Activated CD4-positive, alpha-beta T cell treated with anti-CD3 and anti-CD28 coated beads for 24 hours (primary cell): ENCODE measurements around the gene ATP1B1.
"Not testable (repeated sequence)": the region's sequence is repeated elsewhere in the genome, so short reads cannot be mapped to it uniquely, and the experiment has no call there.

ENCODE experiments used
- DNase-seq, 2 donors: peaks; one replicate each; pipeline ENCODE4 v3.0.0-alpha.2; 2020; ENCODE audit warnings: low read depth in 2 of 2

The ATP1B1 gene

GRCh38 chr1:169142129-169142528, 35.6 kb downstream of the ATP1B1 start:
- no peak for DNase-seq

GRCh38 chr1:169143346-169143745, 36.9 kb downstream of the ATP1B1 start:
- no peak for DNase-seq

DNA sequence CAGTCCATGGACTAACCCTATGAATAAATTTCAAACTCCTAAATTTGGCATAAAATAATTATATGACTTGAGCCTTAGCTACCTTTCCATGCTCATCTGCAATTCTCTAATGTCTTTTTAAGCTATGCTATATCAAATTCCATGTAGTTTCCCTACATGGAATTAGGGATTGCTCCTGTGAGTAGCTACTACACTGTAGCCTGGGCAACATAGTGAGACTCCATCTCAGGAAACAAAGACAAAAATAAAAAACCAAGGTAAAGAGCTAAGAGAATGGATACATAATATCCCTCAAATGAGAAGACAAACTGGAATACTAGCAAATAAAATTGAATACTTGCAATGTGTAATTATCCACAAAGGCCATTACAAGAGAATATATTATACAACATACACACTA, 37.5 kb downstream of the ATP1B1 start:
- no peak for DNase-seq

GRCh38 chr1:169144941-169145626, 38.6 kb downstream of the ATP1B1 start:
- DNase-seq = no peak

GRCh38 chr1:169146576-169147214, 40.2 kb downstream of the ATP1B1 start:
- no peak for DNase-seq

DNA sequence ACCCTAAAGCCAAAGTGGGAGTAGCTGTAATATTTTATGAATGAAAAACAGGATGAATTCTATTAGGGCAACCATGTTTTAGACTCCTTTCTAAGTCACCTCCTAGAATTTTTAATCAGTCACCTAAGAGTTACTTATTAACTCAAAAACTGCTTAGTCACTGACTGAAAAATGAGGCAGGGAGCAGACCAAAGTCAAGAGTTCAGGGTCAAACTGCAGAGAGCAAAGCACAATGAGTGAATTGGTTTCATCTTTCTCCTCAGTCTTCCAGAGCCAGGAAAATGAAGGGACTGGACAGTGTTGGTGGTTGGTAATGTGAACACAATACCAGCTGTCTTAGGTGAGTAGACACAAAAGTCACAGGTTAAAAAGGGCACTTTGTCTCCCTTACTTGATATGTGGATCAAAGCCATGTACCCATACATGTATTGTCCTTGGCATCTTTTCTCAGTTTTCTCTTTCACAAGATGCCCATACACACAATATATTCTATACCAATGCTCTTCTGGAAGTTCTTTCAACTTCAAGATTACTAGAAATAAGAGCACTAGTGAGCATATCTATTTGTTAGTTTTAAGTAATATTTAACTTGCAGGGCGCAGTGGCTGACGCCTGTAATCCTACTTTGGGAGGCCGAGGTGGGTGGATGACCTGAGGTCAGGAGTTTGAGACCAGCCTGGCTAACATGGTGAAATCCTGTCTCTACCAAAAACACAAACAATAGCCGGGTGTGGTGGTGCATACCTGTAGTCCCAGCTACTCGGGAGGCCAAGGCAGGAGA, 42.2 kb downstream of the ATP1B1 start:
- DNase-seq = no peak

- no peak for DNase-seq
Measured at GRCh38 chr1:169149555-169150286, 43.2 kb downstream of the ATP1B1 start.

GRCh38 chr1:169150641-169151337, 44.3 kb downstream of the ATP1B1 start:
- no peak for DNase-seq

- DNase-seq = no peak
Measured at GRCh38 chr1:169151338-169151837, 44.9 kb downstream of the ATP1B1 start.

DNA sequence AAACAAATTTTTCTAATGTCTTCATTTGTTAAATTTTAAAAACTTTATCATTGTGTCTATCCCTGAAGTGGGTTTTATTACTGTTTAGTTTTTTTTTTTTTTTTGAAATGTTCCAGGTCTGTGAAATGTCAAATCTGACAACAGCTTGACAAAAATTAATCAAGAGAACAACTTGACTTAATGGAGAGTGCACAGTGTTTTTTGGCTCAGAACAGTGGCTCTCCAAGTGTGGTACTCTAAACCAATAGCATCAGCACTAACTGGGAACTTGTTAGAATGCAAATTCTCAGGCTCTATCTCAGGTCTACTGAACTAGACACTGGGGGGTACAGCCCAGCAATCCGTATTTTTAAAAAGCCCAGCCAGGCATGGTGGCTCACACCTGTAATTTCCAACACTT, 49.2 kb downstream of the ATP1B1 start:
- DNase-seq = no peak

- DNase-seq = no peak
Measured at GRCh38 chr1:169156580-169156979, 50.1 kb downstream of the ATP1B1 start.

GRCh38 chr1:169160845-169161495, 54.5 kb downstream of the ATP1B1 start:
- DNase-seq = no peak

DNA sequence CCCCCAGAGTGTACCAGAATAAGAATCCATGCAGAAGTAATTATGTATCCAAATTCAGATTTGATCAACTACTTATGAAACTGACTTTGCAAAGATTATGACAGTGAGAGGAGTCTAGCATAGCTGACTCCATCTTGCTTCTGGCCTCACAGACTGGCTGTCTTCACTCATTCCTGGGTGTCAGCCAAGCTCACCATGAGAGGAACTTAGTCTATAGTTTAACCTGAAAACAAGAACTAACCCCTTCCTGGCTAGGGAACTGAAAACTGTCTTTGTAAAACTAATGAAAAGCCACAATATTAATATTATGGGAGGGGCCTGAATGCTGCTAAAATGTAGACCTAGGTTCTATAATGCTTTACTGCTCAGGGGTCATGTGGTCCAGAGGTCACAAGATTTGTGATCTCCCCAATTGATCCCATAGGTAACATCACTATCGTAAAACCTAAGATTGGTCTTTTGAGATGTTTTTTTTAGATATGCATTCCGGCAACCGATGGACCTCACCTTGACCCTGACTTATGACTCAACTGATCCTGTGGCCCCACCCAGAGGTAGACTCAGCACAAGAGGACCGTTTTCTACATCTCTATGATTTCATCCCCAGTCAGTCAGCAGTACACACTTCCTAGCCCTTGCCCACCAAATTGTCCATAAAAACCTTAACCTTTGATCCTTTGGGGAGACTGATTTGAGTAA, 55.2 kb downstream of the ATP1B1 start:
- DNase-seq = no peak

- DNase-seq = no peak
Measured at GRCh38 chr1:169163059-169163458, 56.6 kb downstream of the ATP1B1 start.

GRCh38 chr1:169175461-169175860, 69.0 kb downstream of the ATP1B1 start:
- no peak for DNase-seq

- not testable (repeated sequence) for DNase-seq
Measured at GRCh38 chr1:169179431-169179830, 72.9 kb downstream of the ATP1B1 start.

GRCh38 chr1:169180174-169180573, 73.7 kb downstream of the ATP1B1 start:
- no peak for DNase-seq
